ENCODE measurements around the gene TSPYL6. TPM values are rescaled to one million over a fixed set of nuclear protein-coding genes. Genes with fewer than 3 reads are reported as not detected.

Gene TSPYL6
- total RNA-seq, 2 donors from 2014 or later: 0.14 TPM; not detected in 1

GRCh38 chr2:54259413-54260240 is 3.6 kb upstream of the TSPYL6 start:
- Histone ChIP-seq H3K9me3 (no peaks in the 10 kb centered on the region), H3K4me1 (ENCODE audit: control insufficient read depth in 1 of 2, low read depth in 2 of 2) (peaks cover 0 to 15% of the 10 kb centered on the region in 2 donors), H3K27ac (no peak overlapping the region), H3K36me3 (no peaks in the 10 kb centered on the region), H3K4me3 (no peak overlapping the region), H3K27me3 (replicated peaks; ENCODE audit: insufficient read depth) (no peaks in the 10 kb centered on the region)
- TF ChIP-seq CTCF (IDR thresholded peaks at IDR 0.05): no peak
- DNase-seq (ENCODE audit: low spot score) (no peak), ATAC-seq (ENCODE audit: insufficient number of reproducible peaks, low FRiP score, low read depth) (no peak)

- no peak overlapping the region for H3K4me3 ChIP-seq
- H3K9me3 ChIP-seq: no peaks in the 10 kb centered on the region
- no peaks in the 10 kb centered on the region for H3K36me3 ChIP-seq
- H3K27ac ChIP-seq: no peak overlapping the region
- ATAC-seq (ENCODE audit: insufficient number of reproducible peaks, low FRiP score, low read depth): no peak
- no peak for DNase-seq (ENCODE audit: low spot score)
- H3K27me3 ChIP-seq (replicated peaks; ENCODE audit: insufficient read depth): no peaks in the 10 kb centered on the region
- TF ChIP-seq CTCF (IDR thresholded peaks at IDR 0.05): no peak
- H3K4me1 ChIP-seq (ENCODE audit: control insufficient read depth in 1 of 2, low read depth in 2 of 2): peaks cover 0 to 15% of the 10 kb centered on the region in 2 donors
Measured at GRCh38 chr2:54258166-54258565, 2.1 kb upstream of the TSPYL6 start.

- no peaks in the 10 kb centered on the region for H3K27me3 ChIP-seq (replicated peaks; ENCODE audit: insufficient read depth)
- no peak for ATAC-seq (ENCODE audit: insufficient number of reproducible peaks, low FRiP score, low read depth)
- TF ChIP-seq CTCF (IDR thresholded peaks at IDR 0.05): no peak
- H3K27ac ChIP-seq: no peak overlapping the region
- no peak overlapping the region for H3K4me3 ChIP-seq
- no peak for DNase-seq (ENCODE audit: low spot score)
- H3K9me3 ChIP-seq: no peaks in the 10 kb centered on the region
- no peaks in the 10 kb centered on the region for H3K36me3 ChIP-seq
- no peaks in the 10 kb centered on the region for H3K4me1 ChIP-seq (ENCODE audit: control insufficient read depth in 1 of 2, low read depth in 2 of 2)
Measured at GRCh38 chr2:54255230-54256090, 569 bp downstream of the TSPYL6 start.

GRCh38 chr2:54254180-54254579 is 1.8 kb downstream of the TSPYL6 start:
- no peak overlapping the region for H3K4me3 ChIP-seq
- DNase-seq (ENCODE audit: low spot score) (no peak), ATAC-seq (ENCODE audit: insufficient number of reproducible peaks, low FRiP score, low read depth) (no peak)
- H3K27me3 ChIP-seq (replicated peaks; ENCODE audit: insufficient read depth): no peaks in the 10 kb centered on the region
- TF ChIP-seq CTCF (IDR thresholded peaks at IDR 0.05): no peak
- H3K36me3 ChIP-seq: no peaks in the 10 kb centered on the region
- no peak overlapping the region for H3K27ac ChIP-seq
- H3K9me3 ChIP-seq: no peaks in the 10 kb centered on the region
- no peaks in the 10 kb centered on the region for H3K4me1 ChIP-seq (ENCODE audit: control insufficient read depth in 1 of 2, low read depth in 2 of 2)

GRCh38 chr2:54249629-54250028 is 6.4 kb downstream of the TSPYL6 start:
- Histone ChIP-seq H3K36me3 (no peaks in the 10 kb centered on the region), H3K9me3 (no peaks in the 10 kb centered on the region), H3K27ac (no peak overlapping the region), H3K4me1 (ENCODE audit: control insufficient read depth in 1 of 2, low read depth in 2 of 2) (peaks cover 5 to 18% of the 10 kb centered on the region in 2 donors), H3K4me3 (no peak overlapping the region), H3K27me3 (replicated peaks; ENCODE audit: insufficient read depth) (no peaks in the 10 kb centered on the region)
- no peak for TF ChIP-seq CTCF (IDR thresholded peaks at IDR 0.05)
- DNase-seq (ENCODE audit: low spot score): no peak
- no peak for ATAC-seq (ENCODE audit: insufficient number of reproducible peaks, low FRiP score, low read depth)
